ENCODE measurements around the gene VSIG4. TPM values are rescaled to one million over a fixed set of nuclear protein-coding genes. Genes with fewer than 3 reads are reported as not detected.

Gene VSIG4
- total and polyA plus RNA-seq, 10 of the 15 experiments (the other 5 are each of a cell fraction or from before 2014, with no cell fraction given), result 0.05 to 0.36 TPM; not detected in 8

- TF ChIP-seq REST (IDR thresholded peaks at IDR 0.05; ENCODE audit: low read depth, low read length), result no peak
- peak; percentile 78 for TF ChIP-seq RUNX3 (IDR thresholded peaks at IDR 0.05; ENCODE audit: low read length)
- TF ChIP-seq POU2F2 (IDR thresholded peaks at IDR 0.05; ENCODE audit: borderline replicate concordance, low read depth, low read length), result peak; percentile 58; the same call in 1 of the 3 replicates
- no peak for TF ChIP-seq TCF12 (IDR thresholded peaks at IDR 0.05; ENCODE audit: low read depth, low read length)
- TF ChIP-seq GABPA (IDR thresholded peaks at IDR 0.05; ENCODE audit: low read depth), result no peak
- TF ChIP-seq TBL1XR1 (IDR thresholded peaks at IDR 0.05; ENCODE audit: low read depth, low read length), result no peak
- 0 out of 2 replicates have a peak, but pooled peaks have one; percentile 9 for TF ChIP-seq CREB1 (IDR thresholded peaks at IDR 0.05; ENCODE audit: low read depth)
- no peak for TF ChIP-seq SMARCA5 (IDR thresholded peaks at IDR 0.05)
- peak; percentile 31 for TF ChIP-seq PBX3 (IDR thresholded peaks at IDR 0.05; ENCODE audit: insufficient replicate concordance, low read depth, low read length)
- TF ChIP-seq SMC3 (IDR thresholded peaks at IDR 0.05; ENCODE audit: borderline replicate concordance, low read length), result no peak
- no peak for TF ChIP-seq SREBF2 (IDR thresholded peaks at IDR 0.05; ENCODE audit: low read length)
- 0 out of 2 replicates have a peak, but pooled peaks have one; percentile 32 for TF ChIP-seq ATF2 (IDR thresholded peaks at IDR 0.05; ENCODE audit: low read length)
- no peak for TF ChIP-seq BACH1 (IDR thresholded peaks at IDR 0.05; ENCODE audit: borderline replicate concordance)
- no peak for TF ChIP-seq NR2C1 (IDR thresholded peaks at IDR 0.05)
- no peak for TF ChIP-seq POLR2AphosphoS5 (IDR thresholded peaks at IDR 0.05; ENCODE audit: low read length)
- TF ChIP-seq SREBF1 (IDR thresholded peaks at IDR 0.05; ENCODE audit: low read length), result no peak
- peak; percentile 57; the same call in 1 of the 2 replicates for TF ChIP-seq EED (IDR thresholded peaks at IDR 0.05; ENCODE audit: low read depth)
- TF ChIP-seq MTA3 (IDR thresholded peaks at IDR 0.05; ENCODE audit: borderline replicate concordance, low read length), result no peak
These were observed 27.8 kb downstream of the VSIG4 start (continued) for GRCh38 chrX:66012094-66012534.

Data from GM12878 (cell line).